HG03354 (cell line): ENCODE results near the gene IQSEC3.

ENCODE experiments used
- ATAC-seq: cut with Tn5 transposase; IDR thresholded peaks from one replicate; pipeline ENCODE4 v1.9.1; 2021; ENCODE audit warnings: mild to moderate bottlenecking; ENCODE audit not compliant: unreplicated experiment, poor library complexity, severe bottlenecking

The IQSEC3 gene

GRCh38 chr12:105696-106095 lies 39.1 kb downstream of the IQSEC3 start:
- ATAC-seq, result no peak

- peak; percentile 96 for ATAC-seq
These were observed 39.6 kb downstream of the IQSEC3 start for GRCh38 chr12:106118-106591.

GRCh38 chr12:108594-108993 lies 42.0 kb downstream of the IQSEC3 start:
- no peak for ATAC-seq

GRCh38 chr12:109446-109845 lies 42.9 kb downstream of the IQSEC3 start:
- ATAC-seq, result no peak

- no peak for ATAC-seq
These were observed 43.3 kb downstream of the IQSEC3 start for GRCh38 chr12:109872-110271.

- no peak for ATAC-seq
These were observed 45.3 kb downstream of the IQSEC3 start for GRCh38 chr12:111699-112493.

- no peak for ATAC-seq
These were observed 46.8 kb downstream of the IQSEC3 start for GRCh38 chr12:113347-113746.

- ATAC-seq, result no peak
These were observed 48.2 kb downstream of the IQSEC3 start for GRCh38 chr12:114626-115211.

- no peak for ATAC-seq
These were observed 49.0 kb downstream of the IQSEC3 start for GRCh38 chr12:115518-115917.

- no peak for ATAC-seq
These were observed 49.7 kb downstream of the IQSEC3 start for GRCh38 chr12:115960-116915.

- ATAC-seq, result no peak
These were observed 50.7 kb downstream of the IQSEC3 start for GRCh38 chr12:117311-117710.

- ATAC-seq, result no peak
These were observed 51.3 kb downstream of the IQSEC3 start for GRCh38 chr12:117816-118345.

- ATAC-seq, result no peak
These were observed 52.0 kb downstream of the IQSEC3 start for GRCh38 chr12:118591-118990.

GRCh38 chr12:120951-121350 lies 54.4 kb downstream of the IQSEC3 start:
- no peak for ATAC-seq

GRCh38 chr12:121647-122046 lies 55.1 kb downstream of the IQSEC3 start:
- no peak for ATAC-seq

GRCh38 chr12:125075-125474 lies 58.5 kb downstream of the IQSEC3 start:
- ATAC-seq, result no peak

- ATAC-seq, result no peak
These were observed 59.0 kb downstream of the IQSEC3 start for GRCh38 chr12:125566-125965.

- no peak for ATAC-seq
These were observed 61.5 kb downstream of the IQSEC3 start for GRCh38 chr12:128079-128478.

GRCh38 chr12:129001-129400 lies 62.4 kb downstream of the IQSEC3 start:
- no peak for ATAC-seq

- no peak for ATAC-seq
These were observed 64.0 kb downstream of the IQSEC3 start for GRCh38 chr12:130519-130918.
